Neural progenitor cell (in vitro differentiated cells): ENCODE measurements around the gene HIGD1A. TPM values are rescaled to one million over a fixed set of nuclear protein-coding genes. Genes with fewer than 3 reads are reported as not detected.

Source experiments
- DNase-seq: peaks from one replicate; pipeline ENCODE4 v3.0.0-alpha.2; 2016; ENCODE audit warnings: low spot score
- H2AFZ ChIP-seq: fragments of 200-600 bp; sonication (generic); replicated peaks from 2 replicates; pipeline ENCODE4 v1.6.1; 2016; ENCODE audit warnings: antibody characterized with exemption
- H3F3A ChIP-seq: fragments of 200-600 bp; sonication (generic); 2 replicates; pipeline ENCODE4 v1.6.1; 2016; ENCODE audit warnings: antibody characterized with exemption, low read depth
- H3K27ac ChIP-seq: fragments of 200-600 bp; sonication (generic); 2 replicates; pipeline ENCODE4 v1.5.1; 2016; ENCODE audit warnings: mild to moderate bottlenecking
- H3K27me3 ChIP-seq: fragments of 200-600 bp; sonication (generic); 2 replicates; pipeline ENCODE4 v1.6.1; 2016; ENCODE audit warnings: mild to moderate bottlenecking, moderate library complexity
- H3K36me3 ChIP-seq: fragments of 200-600 bp; sonication (generic); 2 replicates; pipeline ENCODE4 v1.5.1; 2016
- H3K4me1 ChIP-seq: fragments of 200-600 bp; sonication (generic); 2 replicates; pipeline ENCODE4 v1.6.1; 2016; ENCODE audit warnings: mixed run types
- H3K4me2 ChIP-seq: fragments of 200-600 bp; sonication (generic); 2 replicates; pipeline ENCODE4 v1.6.1; 2016
- H3K4me3 ChIP-seq: fragments of 200-600 bp; sonication (generic); 2 replicates; pipeline ENCODE4 v1.5.1; 2016
- H3K79me2 ChIP-seq: fragments of 200-600 bp; sonication (generic); 2 replicates; pipeline ENCODE4 v1.6.1; 2016; ENCODE audit warnings: low read depth
- H3K9ac ChIP-seq: fragments of 200-600 bp; sonication (generic); 2 replicates; pipeline ENCODE4 v1.6.1; 2016
- H3K9me3 ChIP-seq: fragments of 200-600 bp; sonication (generic); 2 replicates; pipeline ENCODE4 v1.5.1; 2016; ENCODE audit warnings: low read depth
- H4K20me1 ChIP-seq: fragments of 200-600 bp; sonication (generic); 2 replicates; pipeline ENCODE4 v1.6.1; 2016; ENCODE audit warnings: low read depth
- H3K27ac Mint-ChIP-seq: 3 replicates; pipeline ENCODE4 v1.8.0; 2021; ENCODE audit warnings: mixed read lengths
- H3K27me3 Mint-ChIP-seq: 2 replicates; pipeline ENCODE4 v1.8.0; 2022; ENCODE audit warnings: low read depth, mild to moderate bottlenecking, inconsistent platforms, moderate library complexity, mixed read lengths; ENCODE audit not compliant: insufficient read depth
- H3K36me3 Mint-ChIP-seq: 3 replicates; pipeline ENCODE4 v1.8.0; 2021; ENCODE audit warnings: mixed read lengths
- H3K4me1 Mint-ChIP-seq: 3 replicates; pipeline ENCODE4 v1.8.0; 2021; ENCODE audit warnings: mixed read lengths
- H3K4me3 Mint-ChIP-seq: 3 replicates; pipeline ENCODE4 v1.8.0; 2021; ENCODE audit warnings: mild to moderate bottlenecking, moderate library complexity, mixed read lengths
- H3K9me3 Mint-ChIP-seq: 3 replicates; pipeline ENCODE4 v1.8.0; 2020; ENCODE audit warnings: mixed read lengths
- EZH2 ChIP-seq: fragments of 200-600 bp; sonication (generic); IDR thresholded peaks from 2 replicates; pipeline ENCODE4 v1.6.1; 2017; ENCODE audit warnings: antibody characterized with exemption, mild to moderate bottlenecking, moderate library complexity
- EZH2phosphoT487 ChIP-seq: fragments of 200-600 bp; sonication (generic); IDR thresholded peaks from 2 replicates; pipeline ENCODE4 v1.6.1; 2017; ENCODE audit warnings: antibody characterized with exemption
- total RNA-seq: library from RNA; depleted of rRNA; stranded (reverse); fragments of >200 nt; gene quantifications from 2 replicates; pipeline ENCODE4 v1.2.3, GENCODE V29; 2015; ENCODE audit warnings: low replicate concordance
- TF ChIP-seq, protein P1 (sequence below): fragments of 200-600 bp; sonication (generic); IDR thresholded peaks from 2 replicates; pipeline ENCODE4 v1.5.1; 2017; ENCODE audit warnings: antibody characterized with exemption, mild to moderate bottlenecking

HIGD1A gene
- total RNA-seq, 1 donor from 2014 or later = 181 TPM

DNA sequence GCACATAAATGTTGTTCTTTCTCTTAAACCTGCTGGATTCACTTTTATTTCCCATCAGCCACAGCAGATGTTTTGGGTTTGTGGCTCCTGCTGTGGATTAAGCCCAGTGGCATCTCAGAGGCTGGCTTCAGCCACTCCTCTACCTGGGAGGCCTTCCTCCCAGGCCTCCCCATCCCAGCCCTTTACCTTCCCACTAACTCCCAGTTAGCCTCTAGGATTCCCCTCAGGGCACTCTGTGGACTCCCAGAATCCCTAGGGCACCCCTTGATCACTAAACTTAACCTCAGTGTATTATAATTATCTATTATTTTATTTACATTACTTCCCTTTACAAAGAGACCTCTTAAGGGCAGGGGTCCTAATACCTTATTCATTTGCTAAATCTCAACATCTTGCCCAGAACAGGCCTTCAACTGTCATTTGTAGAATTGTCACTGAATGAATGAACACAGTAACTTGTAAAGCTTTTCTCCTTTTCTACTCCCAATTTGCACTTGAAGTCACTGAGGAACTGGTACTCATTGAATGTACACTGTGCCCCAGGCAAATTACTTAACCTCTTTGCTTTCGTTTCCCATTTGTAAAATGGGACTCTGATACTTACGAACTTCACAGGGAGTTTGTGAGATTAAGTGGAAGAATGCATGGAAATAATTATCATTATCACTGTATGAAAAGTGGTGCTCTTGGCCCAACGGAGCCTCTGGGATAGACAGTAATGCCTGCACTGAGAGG is 39.6 kb downstream of the HIGD1A start:
- Mint-ChIP-seq H3K9me3 (peaks cover 3% of the 10 kb centered on the region), H3K27ac (no peak overlapping the region), H3K36me3 (no peaks in the 10 kb centered on the region), H3K4me3 (no peak overlapping the region), H3K27me3 (peaks cover 2% of the 10 kb centered on the region), H3K4me1 (no peaks in the 10 kb centered on the region)
- TF ChIP-seq EZH2 = no peak
- TF ChIP-seq, protein P1, sequence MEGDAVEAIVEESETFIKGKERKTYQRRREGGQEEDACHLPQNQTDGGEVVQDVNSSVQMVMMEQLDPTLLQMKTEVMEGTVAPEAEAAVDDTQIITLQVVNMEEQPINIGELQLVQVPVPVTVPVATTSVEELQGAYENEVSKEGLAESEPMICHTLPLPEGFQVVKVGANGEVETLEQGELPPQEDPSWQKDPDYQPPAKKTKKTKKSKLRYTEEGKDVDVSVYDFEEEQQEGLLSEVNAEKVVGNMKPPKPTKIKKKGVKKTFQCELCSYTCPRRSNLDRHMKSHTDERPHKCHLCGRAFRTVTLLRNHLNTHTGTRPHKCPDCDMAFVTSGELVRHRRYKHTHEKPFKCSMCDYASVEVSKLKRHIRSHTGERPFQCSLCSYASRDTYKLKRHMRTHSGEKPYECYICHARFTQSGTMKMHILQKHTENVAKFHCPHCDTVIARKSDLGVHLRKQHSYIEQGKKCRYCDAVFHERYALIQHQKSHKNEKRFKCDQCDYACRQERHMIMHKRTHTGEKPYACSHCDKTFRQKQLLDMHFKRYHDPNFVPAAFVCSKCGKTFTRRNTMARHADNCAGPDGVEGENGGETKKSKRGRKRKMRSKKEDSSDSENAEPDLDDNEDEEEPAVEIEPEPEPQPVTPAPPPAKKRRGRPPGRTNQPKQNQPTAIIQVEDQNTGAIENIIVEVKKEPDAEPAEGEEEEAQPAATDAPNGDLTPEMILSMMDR = no peak
- no peak for TF ChIP-seq EZH2phosphoT487
- no peaks in the 10 kb centered on the region for H3K27me3 ChIP-seq
- no peak overlapping the region for H2AFZ ChIP-seq
- H3K9ac ChIP-seq = no peak overlapping the region
- no peak overlapping the region for H3K27ac ChIP-seq
- no peak overlapping the region for H3K4me3 ChIP-seq
- no peaks in the 10 kb centered on the region for H3F3A ChIP-seq
- no peak for DNase-seq
- H4K20me1 ChIP-seq = no peaks in the 10 kb centered on the region
- H3K4me2 ChIP-seq = no peak overlapping the region
- H3K4me1 ChIP-seq = no peaks in the 10 kb centered on the region
- no peaks in the 10 kb centered on the region for H3K79me2 ChIP-seq
- no peaks in the 10 kb centered on the region for H3K36me3 ChIP-seq
- H3K9me3 ChIP-seq = no peaks in the 10 kb centered on the region

DNA sequence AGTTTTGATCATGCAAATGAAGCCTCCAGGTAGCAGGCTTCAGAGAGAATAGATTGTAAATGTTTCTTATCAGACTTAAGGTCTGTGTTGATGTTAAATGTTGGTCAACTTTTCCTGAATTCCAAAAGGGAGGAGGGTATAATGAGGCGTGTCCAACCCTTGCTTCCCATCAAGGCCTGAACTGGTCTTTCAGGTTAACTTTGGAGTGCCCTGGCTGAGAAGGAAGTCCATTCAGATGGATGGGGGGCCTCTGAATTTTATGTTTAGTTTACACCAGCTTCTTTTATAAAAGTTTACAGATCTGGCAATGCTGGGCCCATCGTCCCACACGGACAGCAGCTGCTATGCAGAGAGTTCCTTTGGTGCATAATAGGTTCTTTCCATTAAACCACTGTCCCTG is 40.2 kb downstream of the HIGD1A start:
- no peaks in the 10 kb centered on the region for H3K36me3 ChIP-seq
- Mint-ChIP-seq H3K4me1 (no peaks in the 10 kb centered on the region), H3K9me3 (peaks cover 2% of the 10 kb centered on the region), H3K36me3 (no peaks in the 10 kb centered on the region), H3K27ac (no peak overlapping the region), H3K4me3 (no peak overlapping the region), H3K27me3 (peaks cover 2% of the 10 kb centered on the region)
- no peak for DNase-seq
- H3K79me2 ChIP-seq = no peaks in the 10 kb centered on the region
- H3F3A ChIP-seq = no peaks in the 10 kb centered on the region
- H4K20me1 ChIP-seq = no peaks in the 10 kb centered on the region
- H2AFZ ChIP-seq = no peak overlapping the region
- TF ChIP-seq EZH2 (no peak), EZH2phosphoT487 (no peak)
- TF ChIP-seq, protein P1 = no peak
- no peaks in the 10 kb centered on the region for H3K4me1 ChIP-seq
- H3K9me3 ChIP-seq = no peaks in the 10 kb centered on the region
- H3K27me3 ChIP-seq = no peaks in the 10 kb centered on the region
- H3K4me3 ChIP-seq = no peak overlapping the region
- no peak overlapping the region for H3K9ac ChIP-seq
- no peak overlapping the region for H3K27ac ChIP-seq
- H3K4me2 ChIP-seq = no peak overlapping the region

DNA sequence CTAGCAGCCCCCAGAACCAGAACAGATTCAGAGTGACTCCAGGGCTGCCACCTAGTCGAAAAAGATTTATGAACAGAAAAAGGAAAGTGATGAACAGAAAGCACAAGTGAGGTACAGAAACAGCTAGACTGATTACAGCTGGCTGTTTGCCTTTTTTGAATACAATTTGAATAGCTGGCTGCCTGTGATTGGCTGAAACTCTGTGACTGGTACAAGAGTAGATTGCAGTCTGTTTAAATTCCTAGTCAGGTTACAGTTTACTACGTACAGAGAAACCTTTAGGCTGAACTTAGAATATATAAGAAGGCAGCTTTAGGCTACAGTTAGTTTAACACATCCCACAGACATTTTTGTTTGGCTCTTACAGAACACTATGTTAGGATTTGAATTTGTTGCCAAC is 41.3 kb downstream of the HIGD1A start:
- Histone ChIP-seq H3K9me3 (no peaks in the 10 kb centered on the region), H2AFZ (no peak overlapping the region), H3K4me3 (no peak overlapping the region), H3K36me3 (no peaks in the 10 kb centered on the region), H3K27me3 (no peaks in the 10 kb centered on the region), H3K9ac (no peak overlapping the region), H3K4me1 (no peaks in the 10 kb centered on the region), H4K20me1 (no peaks in the 10 kb centered on the region), H3K27ac (no peak overlapping the region), H3K4me2 (no peak overlapping the region), H3K79me2 (no peaks in the 10 kb centered on the region), H3F3A (no peaks in the 10 kb centered on the region)
- Mint-ChIP-seq H3K36me3 (no peaks in the 10 kb centered on the region), H3K9me3 (no peaks in the 10 kb centered on the region), H3K4me1 (no peaks in the 10 kb centered on the region), H3K4me3 (no peak overlapping the region), H3K27me3 (peaks cover 2% of the 10 kb centered on the region), H3K27ac (no peak overlapping the region)
- TF ChIP-seq, protein P1 = no peak
- TF ChIP-seq EZH2phosphoT487 = no peak
- TF ChIP-seq EZH2 = no peak
- DNase-seq = no peak
